Heart right ventricle (tissue), 16 donors: ENCODE measurements around the gene BMPR1A. TPM values are rescaled to one million over a fixed set of nuclear protein-coding genes. Genes with fewer than 3 reads are reported as not detected.
A peak's percentile ranks its signal among the peaks of the same experiment; 100 is the strongest.

Experiments
- ATAC-seq, 8 donors: fragments of 200-7000 bp; cut with Tn5 transposase; one replicate each; pipeline ENCODE4 v1.9.1; 2020; ENCODE audit warnings: mild to moderate bottlenecking in 8 of 8, moderate library complexity in 8 of 8, moderate number of reproducible peaks in 1 of 8
- DNase-seq, 2 donors: peaks; one replicate each; pipeline ENCODE4 v3.0.0-alpha.2; 2020
- H3K27ac ChIP-seq, 10 donors: fragments of 200-600 bp; sonication (generic) in 2 of 10; one replicate each; pipeline versions ENCODE4 v1.5.0 to v1.8.0; 2020 to 2022; ENCODE audit warnings: mild to moderate bottlenecking in 3 of 10
- H3K27me3 ChIP-seq, 7 donors: fragments of 200-600 bp; one replicate each; pipeline ENCODE4 v1.8.0; 2021 to 2022; ENCODE audit warnings: mild to moderate bottlenecking in 2 of 7
- H3K36me3 ChIP-seq, 9 donors: fragments of 200-600 bp; sonication (generic) in 1 of 9; one replicate each; pipeline versions ENCODE4 v1.5.0 to v1.8.0; 2020 to 2022; ENCODE audit warnings: mild to moderate bottlenecking in 2 of 9
- H3K4me1 ChIP-seq, 9 donors: fragments of 200-600 bp; sonication (generic) in 1 of 9; one replicate each; pipeline versions ENCODE4 v1.5.0 to v1.8.0; 2020 to 2022; ENCODE audit warnings: mild to moderate bottlenecking in 4 of 9
- H3K4me3 ChIP-seq, 10 donors: fragments of 200-600 bp; sonication (generic) in 2 of 10; one replicate each; pipeline versions ENCODE4 v1.5.0 to v1.8.0; 2020 to 2022; ENCODE audit warnings: mild to moderate bottlenecking in 7 of 10, moderate library complexity in 2 of 10
- H3K9me3 ChIP-seq, 11 donors: fragments of 200-600 bp in 10 of 11; sonication (generic) in 2 of 11; one replicate each; pipeline versions ENCODE4 v1.5.0 to v1.8.0; 2013 to 2022; ENCODE audit warnings: mild to moderate bottlenecking in 2 of 11, control low read depth in 1 of 11, moderate library complexity in 1 of 11
- WGBS, 2 donors: extraction: QIAGEN DNeasy Blood & Tissue Kit; methylation state at CpG; one replicate each; pipeline ENCODE4 v1.1.7; 2013; ENCODE audit warnings: inconsistent platforms in 1 of 2; 5-methylcytosine and 5-hydroxymethylcytosine counted together
- intact Hi-C, 10 donors: fragments of 100-400 bp; cut with DNase I; formaldehyde crosslinking; loops; one replicate each; pipeline versions ENCODE4 v1.11.1 to v1.14.2; 2022
- polyA plus RNA-seq, 2 donors: library from polyadenylated mRNA; stranded (reverse); fragments of 200-250 nt; gene quantifications; one replicate each; pipeline ENCODE4 v1.2.3, GENCODE V29; 2013
- total RNA-seq, 10 donors: library from RNA; stranded (reverse); fragmentation: NEBNext Ultra II Directional in 3 of 10; extraction: Animal tissue kit (Norgen Biotek cat#: 25700) in 3 of 10; gene quantifications; one replicate each; pipeline versions ENCODE4 v1.2.1 to v1.2.4, GENCODE V29; 2021 to 2023
- TF ChIP-seq, protein P1 (sequence below), 9 donors: fragments of 200-600 bp; sonication (generic) in 2 of 9; IDR thresholded peaks; one replicate each; pipeline versions ENCODE4 v1.5.0 to v1.8.0; 2021 to 2022; ENCODE audit warnings: antibody characterized with exemption in 9 of 9, mild to moderate bottlenecking in 5 of 9, moderate library complexity in 1 of 9
- donor health status: Arrhythmogenic right ventricular cardiomyopathy.
- donor health status: ischemic (EF 13 %, LVEDD 7.1; RV severe dilation, severe dysfunction).
- donor health status: healthy with polysubstance abuse.
- donor health status: DM: no; HTN: yes; CAD: no.
- donor health status: DM: no; HTN: no; CAD: no.
- donor health status: ischemic (EF 25% LVEDD 6.9; RV normal size, moderate dysfunction).
- donor health status: ischemic (EF 25% LVEDD 5.7; RV mildly dilated, moderate dysfunction).
- donor health status: healthy.
- donor health status: DM: yes; HTN: yes; CAD: no.
- donor health status: Ischemic cardiomyopathy.
- donor health status: ischemic (EF 35%, LVEDD 5.7; RV mildly dilated, moderate dysfunction).
- donor health status: nonischemic (EF 11% LVEDD 7.7; RV severe dilation, severe dysfunction).
- donor health status: DM: yes; HTN: yes; CAD: no.
- donor health status: PGD.
- donor health status: ischemic (EF 29% LVEDD 5.4; RV normal size, mild dysfunction).
- donor health status: nonischemic (EF 23%, LVEDD 6.1; RV moderate dilation, normal function).

Gene BMPR1A
- total and polyA plus RNA-seq, 12 donors, result 6.7 to 69.0 (median 45.6) TPM

DNA sequence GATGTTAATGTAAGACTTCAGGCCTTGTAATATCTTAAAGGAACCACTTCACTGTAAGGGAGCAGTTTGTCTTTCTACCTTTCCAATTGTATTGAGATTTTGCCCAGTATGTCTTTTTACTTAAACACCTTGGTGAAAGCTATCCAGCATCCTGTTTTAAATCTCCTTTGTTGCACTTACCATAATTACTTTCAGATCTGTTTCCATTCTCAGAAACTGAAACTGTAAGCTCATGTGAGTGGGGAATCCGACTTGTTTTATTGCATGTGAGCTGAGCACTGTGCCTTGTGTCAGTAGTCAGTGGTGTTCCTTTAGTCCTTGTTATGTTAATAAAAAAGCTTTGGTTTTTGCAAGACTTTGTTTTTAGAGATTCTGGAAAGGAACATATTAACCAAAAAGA, 42.2 kb downstream of the BMPR1A start:
- Histone ChIP-seq H3K36me3 (peaks cover 0 to 3% (median 0%) of the 10 kb centered on the region in 9 donors), H3K4me1 (peaks cover 0 to 63% (median 29%) of the 10 kb centered on the region in 9 donors), H3K9me3 (no peaks in the 10 kb centered on the region), H3K27ac (no peak overlapping the region), H3K4me3 (no peak overlapping the region), H3K27me3 (peaks cover 0 to 18% (median 4%) of the 10 kb centered on the region in 7 donors)
- peak in 1 of 8 donors; percentile 47 for ATAC-seq
- intact Hi-C loops, result no loop called here
- 10 to 15% methylated on average over 1 of the region's 1 CpG for WGBS, 2 donors
- DNase-seq, result no peak
- TF ChIP-seq, protein P1, sequence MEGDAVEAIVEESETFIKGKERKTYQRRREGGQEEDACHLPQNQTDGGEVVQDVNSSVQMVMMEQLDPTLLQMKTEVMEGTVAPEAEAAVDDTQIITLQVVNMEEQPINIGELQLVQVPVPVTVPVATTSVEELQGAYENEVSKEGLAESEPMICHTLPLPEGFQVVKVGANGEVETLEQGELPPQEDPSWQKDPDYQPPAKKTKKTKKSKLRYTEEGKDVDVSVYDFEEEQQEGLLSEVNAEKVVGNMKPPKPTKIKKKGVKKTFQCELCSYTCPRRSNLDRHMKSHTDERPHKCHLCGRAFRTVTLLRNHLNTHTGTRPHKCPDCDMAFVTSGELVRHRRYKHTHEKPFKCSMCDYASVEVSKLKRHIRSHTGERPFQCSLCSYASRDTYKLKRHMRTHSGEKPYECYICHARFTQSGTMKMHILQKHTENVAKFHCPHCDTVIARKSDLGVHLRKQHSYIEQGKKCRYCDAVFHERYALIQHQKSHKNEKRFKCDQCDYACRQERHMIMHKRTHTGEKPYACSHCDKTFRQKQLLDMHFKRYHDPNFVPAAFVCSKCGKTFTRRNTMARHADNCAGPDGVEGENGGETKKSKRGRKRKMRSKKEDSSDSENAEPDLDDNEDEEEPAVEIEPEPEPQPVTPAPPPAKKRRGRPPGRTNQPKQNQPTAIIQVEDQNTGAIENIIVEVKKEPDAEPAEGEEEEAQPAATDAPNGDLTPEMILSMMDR (IDR thresholded peaks at IDR 0.05), result no peak

DNA sequence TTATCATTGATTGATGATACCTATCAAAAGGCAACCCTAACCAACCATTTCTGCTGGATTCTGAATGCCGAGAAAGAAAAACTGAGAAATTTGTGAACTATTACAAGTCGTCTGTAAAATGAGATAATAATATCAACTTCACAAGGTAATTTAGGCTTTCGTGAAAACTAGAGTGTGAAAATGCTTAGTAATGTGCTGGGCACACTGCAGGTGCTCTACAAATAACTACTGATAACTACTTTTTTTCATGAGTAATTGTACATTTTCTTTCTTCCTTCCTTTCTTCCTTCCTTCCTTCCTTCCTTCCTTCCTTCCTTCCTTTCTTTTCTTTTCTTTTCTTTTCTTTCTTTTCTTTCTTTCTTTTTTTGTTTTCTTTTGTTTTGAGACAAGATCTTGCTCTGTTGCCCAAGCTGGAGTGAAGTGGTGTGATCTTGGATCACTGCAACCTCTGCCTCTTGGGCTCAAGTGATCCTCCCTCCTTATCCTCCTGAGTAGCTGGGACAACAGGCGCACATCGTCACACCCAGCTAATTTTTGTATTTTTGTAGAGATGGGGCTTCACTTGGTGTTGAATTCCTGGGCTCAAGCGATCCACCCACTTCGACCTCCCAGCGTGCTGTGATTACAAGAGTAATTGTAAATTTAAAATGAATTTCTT, 42.9 kb downstream of the BMPR1A start:
- intact Hi-C loops, result no loop called here
- WGBS, 2 donors, result 74 to 77% methylated on average over 8 of the region's 8 CpGs
- Histone ChIP-seq H3K4me1 (peaks cover 0 to 59% (median 29%) of the 10 kb centered on the region in 9 donors), H3K27me3 (peaks cover 0 to 18% (median 4%) of the 10 kb centered on the region in 7 donors), H3K4me3 (no peak overlapping the region), H3K27ac (no peak overlapping the region), H3K36me3 (no peaks in the 10 kb centered on the region), H3K9me3 (no peaks in the 10 kb centered on the region)
- DNase-seq, result no peak
- ATAC-seq, result no peak
- TF ChIP-seq, protein P1 (IDR thresholded peaks at IDR 0.05), result no peak

DNA sequence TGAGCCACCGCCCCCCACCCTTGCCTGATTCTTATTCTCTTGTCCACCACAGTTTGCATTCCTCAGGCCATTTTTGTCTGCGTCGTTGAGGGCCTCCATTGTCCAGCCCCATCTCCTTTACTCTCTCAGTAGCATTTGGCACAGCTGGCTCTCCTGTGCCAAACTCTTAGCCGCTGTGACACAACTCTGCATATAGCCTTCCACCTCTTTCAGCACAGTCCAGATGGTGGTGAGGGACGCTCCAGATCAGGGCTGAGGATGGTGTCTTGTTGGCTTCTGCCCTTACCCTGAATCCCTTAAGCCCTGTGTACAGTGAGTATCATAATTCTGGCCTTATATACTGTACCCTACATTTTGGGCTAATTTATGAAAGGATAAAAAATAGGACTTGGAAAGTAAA, 45.6 kb downstream of the BMPR1A start:
- intact Hi-C loops, result no loop called here
- whole genome bisulfite sequencing, 2 donors, result 73 to 87% methylated on average over 5 of the region's 5 CpGs
- H3K27ac ChIP-seq, result no peak overlapping the region
- H3K4me1 ChIP-seq, result peaks cover 0 to 41% (median 17%) of the 10 kb centered on the region in 9 donors
- H3K9me3 ChIP-seq, result no peaks in the 10 kb centered on the region
- peak in 3 of 8 donors; percentile 29 to 59 (median 32) for ATAC-seq
- TF ChIP-seq, protein P1 (IDR thresholded peaks at IDR 0.05), result no peak
- no peak overlapping the region for H3K4me3 ChIP-seq
- H3K27me3 ChIP-seq, result peaks cover 0 to 12% (median 4%) of the 10 kb centered on the region in 7 donors
- no peak for DNase-seq
- H3K36me3 ChIP-seq, result no peaks in the 10 kb centered on the region

DNA sequence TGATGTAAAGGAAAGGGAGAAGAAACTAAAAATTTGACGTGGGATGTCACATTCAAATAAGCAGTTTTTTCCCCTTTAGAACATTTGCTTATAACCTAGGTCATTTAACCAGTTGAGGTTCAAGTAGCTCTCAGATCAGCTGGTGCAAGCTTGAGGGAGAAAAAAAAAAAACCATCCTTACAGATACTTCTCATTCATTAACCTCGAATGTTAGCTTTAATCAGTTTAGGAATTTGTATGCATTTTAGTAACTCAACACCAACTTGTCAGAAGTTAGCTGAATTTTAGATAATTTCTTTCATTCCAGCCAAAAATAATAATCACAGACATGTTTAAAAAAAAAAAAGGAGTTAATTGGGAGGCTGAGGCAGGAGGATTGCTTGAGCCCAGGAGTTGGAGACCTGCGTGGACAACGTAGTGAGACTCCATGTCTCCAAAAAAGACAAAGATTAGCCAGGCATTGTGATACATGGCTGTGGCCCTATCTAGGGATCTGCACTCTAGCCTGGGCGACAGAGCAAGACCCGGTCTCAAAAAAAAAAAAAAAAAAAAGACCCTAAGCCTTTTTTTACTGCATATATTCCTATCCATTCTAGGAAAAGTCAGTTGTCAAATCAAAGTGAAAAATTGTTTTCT, 46.2 kb downstream of the BMPR1A start:
- ATAC-seq (no peak), DNase-seq (no peak)
- Histone ChIP-seq H3K27me3 (peaks cover 0 to 6% (median 0%) of the 10 kb centered on the region in 7 donors), H3K27ac (peak overlapping the region in 1 of 10 donors; percentile 3), H3K4me1 (peaks cover 0 to 41% (median 16%) of the 10 kb centered on the region in 9 donors), H3K4me3 (no peak overlapping the region), H3K36me3 (no peaks in the 10 kb centered on the region), H3K9me3 (no peaks in the 10 kb centered on the region)
- 70 to 76% methylated on average over 6 of the region's 6 CpGs for WGBS, 2 donors
- intact Hi-C loops, result no loop called here
- TF ChIP-seq, protein P1 (IDR thresholded peaks at IDR 0.05), result no peak
